HK-2 (cell line): Measurements from ENCODE around the gene RAET1L.
"Not testable (repeated sequence)": the region's sequence is repeated elsewhere in the genome, so short reads cannot be mapped to it uniquely, and the experiment has no call there.

Experiments used
- DNase-seq: peaks from one replicate; pipeline ENCODE4 v3.0.0-alpha.2; 2018; ENCODE audit not compliant: unreplicated experiment

Gene RAET1L

DNA sequence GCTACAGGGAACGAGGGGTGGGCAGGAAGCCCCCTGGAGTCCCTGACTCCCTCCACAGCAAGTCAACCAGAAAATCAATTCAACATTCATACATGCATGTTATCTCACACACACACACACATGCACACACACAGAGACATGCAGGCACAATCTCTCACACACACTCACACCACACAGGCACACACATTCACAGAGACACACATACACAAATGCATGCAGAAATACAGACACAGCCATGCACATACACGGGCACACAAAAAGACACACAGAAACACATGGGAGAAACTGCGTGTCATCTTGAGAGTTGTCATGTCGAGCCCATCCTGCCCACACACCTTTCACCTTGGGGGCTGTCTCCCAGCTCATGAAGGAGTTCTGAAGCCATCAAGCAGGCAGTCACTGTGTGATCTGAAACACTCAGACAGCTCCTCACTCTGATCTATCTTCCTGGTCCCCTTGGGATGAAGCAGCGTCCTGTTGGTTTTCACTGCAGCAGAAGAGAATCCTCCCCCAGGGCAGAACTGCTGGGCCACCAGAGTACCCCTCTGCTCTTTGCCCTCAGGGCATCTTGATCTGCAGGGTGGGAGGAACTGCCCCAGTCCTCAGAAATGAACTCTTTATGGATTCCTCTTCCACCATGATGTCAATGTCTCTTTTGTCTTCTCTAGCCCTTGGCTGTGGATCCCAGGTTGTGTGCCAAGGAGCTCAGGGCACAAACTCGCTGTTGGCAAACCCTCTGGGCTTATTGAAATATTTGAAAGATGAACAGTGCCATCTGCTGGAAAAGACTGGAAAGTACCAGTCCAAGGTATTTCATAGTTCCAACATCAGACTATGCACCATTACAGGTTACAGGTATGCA lies 8.8 kb downstream of the RAET1L start:
- DNase-seq: no peak

DNA sequence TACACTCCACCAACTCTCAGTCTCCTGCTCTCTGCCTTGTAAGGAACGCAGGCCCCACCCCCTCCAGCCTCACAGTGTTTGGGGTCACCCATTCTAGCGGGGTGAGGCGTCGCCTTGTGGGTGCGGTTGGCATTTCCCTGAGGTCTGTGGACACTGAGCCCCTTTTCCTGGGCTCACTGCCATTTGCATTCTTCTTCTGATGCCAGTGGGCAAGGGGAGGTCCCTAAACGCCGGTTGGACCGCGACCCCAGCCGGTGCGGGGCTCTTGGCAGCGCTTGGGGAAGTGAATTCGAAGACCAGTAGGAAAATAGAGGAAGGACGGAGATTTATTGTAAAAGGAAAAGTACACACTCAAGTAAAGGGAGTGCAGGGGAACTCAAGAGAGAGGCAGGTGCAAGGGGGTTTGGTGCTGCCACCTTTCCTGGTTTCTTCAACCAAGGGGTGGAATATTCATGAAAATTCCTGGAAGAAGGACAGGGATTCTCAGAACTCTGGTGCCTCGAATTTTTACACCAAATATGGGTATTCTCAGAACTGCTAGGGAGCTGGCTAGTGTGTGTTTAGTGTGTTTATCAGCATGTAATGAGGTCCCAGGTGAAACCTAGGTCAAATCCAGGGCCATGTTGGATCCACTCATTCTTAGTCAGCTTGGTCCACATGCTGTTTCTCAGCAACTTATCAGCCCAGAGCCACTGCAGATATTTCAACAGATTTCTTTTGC lies 9.9 kb downstream of the RAET1L start:
- not testable (repeated sequence) for DNase-seq

DNA sequence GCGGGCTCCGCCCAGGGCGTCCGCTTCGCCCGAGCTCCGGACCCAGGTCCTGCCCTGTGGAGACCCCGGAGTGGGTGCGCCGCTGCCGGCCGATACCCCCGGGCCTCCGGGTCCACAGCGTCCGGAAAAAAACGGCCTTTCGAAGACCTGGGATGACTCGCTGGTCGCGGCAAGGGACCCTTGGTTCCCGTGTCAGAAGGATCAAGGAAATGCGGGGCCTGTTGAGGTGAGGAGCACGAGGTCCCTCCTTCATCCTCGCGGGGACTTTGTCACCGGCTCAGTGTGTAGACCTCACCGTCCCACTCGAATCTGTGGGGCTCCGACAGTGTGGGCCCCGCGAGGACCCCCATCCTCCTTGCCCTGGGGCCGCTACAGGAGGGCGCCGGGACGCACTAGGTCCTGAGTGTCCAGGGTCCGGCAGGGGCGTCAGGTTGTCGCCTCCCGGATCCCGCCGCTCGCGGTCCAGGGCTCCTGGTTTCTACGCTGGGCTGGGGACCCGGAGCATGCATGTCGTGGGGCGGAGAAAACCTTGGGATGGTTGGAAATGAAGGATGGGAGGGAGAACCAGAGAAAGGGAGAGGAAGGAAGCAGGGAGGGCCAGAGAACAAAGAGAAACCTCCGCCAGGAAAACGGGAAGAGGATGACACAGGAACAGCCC lies 10.6 kb downstream of the RAET1L start:
- DNase-seq: not testable (repeated sequence)

DNA sequence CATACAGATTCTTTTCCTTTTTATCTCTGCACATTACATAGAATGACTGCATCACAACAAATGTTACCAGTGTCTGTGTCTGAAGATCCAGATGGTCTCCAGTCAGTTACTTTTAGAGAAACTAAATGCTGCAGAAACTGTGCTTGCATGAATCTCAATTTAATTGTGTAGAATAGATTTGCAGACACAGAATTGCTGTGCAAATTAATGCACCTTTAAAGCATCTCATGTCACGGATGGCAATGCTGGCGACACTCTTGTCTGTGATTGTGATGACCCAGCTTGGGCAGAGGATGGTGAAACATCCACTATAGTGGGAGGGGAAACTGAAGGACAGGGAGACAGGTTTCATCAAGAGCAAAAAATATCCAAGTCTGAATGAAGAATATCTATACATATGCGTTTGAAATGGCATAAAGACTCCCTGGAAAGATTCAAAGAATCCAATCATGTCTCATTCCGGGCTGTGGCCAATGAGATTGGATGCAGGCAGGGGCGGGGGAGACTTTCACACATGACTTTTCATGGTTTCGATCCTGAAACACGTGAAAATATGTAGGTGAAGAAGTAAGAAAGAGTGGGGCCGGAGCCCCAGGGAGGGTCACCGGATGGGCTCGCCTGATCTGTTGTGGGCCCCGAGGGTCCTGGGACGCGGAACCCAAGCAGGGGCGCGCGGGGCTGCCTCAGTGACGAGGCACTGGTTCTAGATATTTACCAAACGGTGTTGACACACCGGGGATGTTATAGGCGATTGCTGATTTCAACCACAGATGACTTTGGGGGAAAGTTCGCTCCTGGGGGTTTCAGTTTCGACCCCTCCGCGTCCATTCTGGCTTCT lies 11.3 kb downstream of the RAET1L start:
- DNase-seq: not testable (repeated sequence)

DNA sequence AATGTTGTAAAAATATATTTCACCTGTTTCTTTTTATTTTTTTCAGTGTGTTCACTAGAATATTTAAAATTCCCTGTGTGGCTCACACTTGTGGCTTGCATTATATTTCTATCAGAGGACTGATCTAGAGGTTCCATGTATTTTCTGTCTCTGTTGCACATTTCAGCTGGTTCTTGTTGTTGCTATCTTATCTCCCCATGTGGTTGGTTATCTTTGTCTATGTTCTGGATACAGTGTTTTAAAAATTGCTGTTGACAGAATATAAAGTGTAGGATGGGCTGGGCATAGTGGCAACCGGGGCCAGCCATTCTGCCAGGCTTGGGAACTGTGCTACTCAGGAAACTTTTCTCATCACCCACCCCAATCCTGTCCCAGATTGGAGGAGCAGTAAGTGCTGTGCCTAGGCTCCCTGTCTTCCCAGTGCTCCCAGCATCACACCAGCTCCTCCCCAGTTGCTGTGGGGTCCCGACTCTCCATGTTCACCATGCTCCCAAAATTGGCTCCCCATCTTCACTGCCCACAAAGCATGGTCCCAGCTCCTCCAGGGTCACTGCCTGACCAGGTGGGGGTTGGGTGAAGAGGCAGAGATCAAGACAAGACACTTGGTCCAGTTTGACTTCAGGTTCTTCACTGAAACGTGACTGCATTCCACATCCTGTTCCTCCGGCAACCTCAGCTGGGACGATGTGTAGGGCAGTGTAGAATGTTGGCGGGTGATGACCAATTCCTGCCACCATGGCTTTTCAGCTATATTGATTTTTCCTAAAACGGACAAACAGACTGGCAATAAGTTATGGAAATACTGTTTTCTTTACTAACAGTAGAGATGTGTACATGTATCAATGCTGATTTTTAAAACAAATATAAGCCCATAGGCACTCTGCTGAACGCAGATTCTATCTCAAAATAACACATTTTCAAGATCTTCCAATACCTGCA lies 12.2 kb downstream of the RAET1L start:
- not testable (repeated sequence) for DNase-seq

DNA sequence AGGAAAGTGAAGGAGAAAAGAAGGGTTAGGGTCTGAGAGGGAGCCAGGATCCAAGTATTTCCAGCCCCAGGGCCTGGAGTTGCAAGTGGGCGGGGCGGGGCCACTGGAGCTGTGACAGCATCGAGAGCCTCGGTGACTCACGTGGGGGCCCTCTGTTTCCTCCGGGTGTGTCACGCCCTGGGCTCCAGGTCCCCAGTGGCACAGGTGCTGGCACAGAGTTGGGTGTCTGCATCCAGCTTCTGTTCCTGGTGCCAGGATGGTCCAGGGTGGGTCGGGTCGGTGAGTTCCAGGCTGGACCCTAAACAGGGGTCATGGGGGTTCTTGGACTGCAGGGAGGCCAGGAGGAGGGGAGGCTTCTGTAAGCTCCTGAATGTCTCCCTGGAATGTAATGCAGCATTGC lies 16.7 kb downstream of the RAET1L start:
- DNase-seq: no peak

DNA sequence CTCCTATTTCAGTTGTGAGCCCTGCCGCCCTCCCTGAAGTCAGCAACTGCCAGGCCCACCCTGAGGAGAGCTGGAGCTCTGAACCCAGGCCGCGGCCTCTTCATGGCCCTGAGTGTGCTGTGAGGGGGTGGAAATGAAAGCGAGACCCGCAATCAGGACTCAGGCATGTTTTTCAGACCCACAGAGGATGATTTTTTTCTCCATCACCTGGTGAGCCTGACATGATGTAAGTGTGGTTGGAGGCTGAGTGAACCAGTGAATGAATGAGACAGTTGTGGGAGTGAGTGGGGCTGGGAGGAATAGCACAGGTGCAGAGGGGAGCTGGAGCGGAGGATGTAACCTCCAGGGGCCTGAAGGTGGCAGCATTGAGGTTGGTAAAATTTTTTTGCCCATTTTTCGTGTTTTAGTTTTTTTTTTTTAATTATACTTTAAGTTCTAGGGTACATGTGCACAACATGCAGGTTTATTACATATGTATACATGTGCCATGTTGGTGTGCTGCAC lies 18.3 kb downstream of the RAET1L start:
- no peak for DNase-seq

DNA sequence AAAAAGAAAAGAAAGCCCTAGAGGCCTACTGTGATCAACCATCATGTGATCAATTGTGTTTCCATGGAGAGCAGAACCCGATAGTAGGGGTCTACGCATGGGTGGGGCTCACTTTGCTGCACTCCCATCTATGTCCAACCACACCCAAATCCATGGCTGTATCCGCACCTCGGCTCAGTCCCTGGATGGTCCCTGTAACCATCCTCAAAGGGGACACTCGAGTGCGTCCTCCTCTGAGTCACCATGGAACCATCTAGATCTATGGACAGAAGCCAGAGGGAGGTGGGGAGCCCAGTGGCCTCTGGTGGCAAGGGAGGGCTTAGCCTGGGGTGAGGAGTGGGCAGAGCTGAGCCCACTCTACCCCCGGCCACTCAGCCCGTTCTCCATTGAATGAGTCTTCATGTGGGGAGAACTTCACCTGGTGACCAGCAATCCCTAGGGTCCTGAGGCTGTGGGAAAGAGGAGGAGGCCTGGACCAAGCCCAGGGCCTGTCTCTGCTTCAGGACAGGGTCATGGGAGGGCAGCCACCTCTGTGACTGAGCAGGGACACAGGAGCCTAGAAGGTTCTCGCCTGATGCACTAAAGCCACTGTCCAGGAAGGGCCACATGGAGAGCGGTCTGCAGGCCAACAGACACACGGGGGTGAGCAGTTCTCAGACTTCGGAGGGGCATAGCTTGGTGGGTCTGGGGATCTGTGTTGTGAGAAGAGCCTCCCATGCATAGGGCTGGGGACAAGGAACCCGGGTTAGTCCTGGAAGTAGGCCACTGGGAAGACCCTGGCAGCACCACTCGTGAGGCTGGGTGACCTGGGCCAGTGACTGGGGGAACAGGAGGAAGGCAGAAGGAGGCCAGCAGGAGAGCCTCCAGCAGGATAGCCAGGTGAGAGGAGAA lies 19.3 kb downstream of the RAET1L start:
- DNase-seq: no peak

DNA sequence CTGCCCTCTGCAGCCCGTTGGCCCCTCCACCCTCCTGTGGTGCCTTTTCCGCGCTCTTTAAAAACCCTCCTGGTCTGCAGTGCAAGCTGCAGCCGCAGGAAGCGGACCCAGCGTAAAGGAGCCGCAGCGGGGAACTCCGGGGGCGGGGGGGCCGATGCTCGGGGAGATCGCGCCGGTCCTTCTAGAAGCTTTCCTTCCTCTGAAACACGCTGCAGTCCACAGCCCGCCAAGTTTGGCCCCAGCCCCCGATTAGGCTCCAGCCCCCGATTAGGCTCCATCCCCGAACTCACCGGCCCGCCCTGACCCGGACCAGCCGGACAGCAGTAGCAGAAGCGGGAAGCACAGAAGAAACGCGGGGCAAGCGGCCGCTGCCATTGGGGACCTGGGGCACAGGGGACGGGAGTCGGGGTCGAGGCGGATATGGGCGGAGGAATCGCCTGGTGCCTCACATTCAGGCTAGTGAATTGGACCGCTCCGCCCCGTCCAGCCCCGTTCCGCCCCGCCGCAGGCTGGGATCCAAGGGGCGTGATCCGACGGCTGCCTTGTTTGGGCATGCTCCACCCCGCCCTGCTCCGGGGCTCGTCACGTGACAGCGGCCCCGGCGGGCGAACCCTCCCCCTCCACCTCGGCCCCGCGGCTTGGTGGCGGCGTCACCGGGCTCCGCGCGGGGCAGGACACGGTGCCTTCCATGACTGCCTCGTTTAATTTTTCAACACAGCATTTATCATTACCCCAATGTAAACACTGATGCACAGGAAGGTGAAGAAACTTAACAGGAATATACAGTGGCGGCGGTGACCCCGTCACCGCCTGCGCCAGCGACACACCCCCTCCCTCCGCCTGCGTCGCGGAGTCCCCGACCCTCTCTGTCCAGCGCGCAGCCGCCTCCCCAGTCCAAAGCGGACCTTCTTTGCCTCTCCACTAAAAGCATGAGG lies 20.3 kb downstream of the RAET1L start:
- DNase-seq: peak; percentile 96

DNA sequence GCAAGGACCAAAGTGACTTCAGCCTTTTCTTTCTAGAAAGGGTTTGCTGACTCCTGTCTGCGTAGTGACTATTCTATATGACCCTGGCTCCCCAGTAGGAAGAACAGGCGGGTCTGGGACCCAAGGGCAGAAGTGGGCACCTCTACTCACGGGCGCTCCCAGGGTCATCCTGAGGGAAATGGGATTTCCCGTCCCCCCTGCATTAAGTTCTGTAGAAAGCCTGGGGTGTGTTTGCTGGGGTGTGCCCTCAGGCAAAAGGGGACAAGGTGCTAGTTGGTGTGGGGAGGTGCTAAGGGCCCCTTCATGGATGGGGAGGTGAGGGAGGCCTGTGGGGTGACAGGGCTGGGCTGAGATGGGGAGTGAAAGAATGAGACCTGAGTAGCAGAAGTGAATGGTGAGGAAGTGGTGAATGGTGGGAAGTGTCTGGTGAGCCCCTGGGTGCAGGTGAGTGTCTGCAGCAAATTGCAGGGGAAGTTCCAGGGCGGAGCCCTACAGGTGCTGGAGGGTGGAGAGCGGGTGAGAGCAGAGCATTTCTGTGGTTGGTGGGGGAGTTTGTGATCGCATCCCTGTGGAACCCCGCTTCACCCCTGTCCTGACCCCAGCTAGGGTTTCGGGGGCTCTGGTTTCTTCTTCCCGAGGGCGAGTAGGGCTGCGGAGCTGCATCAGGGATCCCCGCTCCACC lies 21.1 kb downstream of the RAET1L start:
- DNase-seq: no peak

DNA sequence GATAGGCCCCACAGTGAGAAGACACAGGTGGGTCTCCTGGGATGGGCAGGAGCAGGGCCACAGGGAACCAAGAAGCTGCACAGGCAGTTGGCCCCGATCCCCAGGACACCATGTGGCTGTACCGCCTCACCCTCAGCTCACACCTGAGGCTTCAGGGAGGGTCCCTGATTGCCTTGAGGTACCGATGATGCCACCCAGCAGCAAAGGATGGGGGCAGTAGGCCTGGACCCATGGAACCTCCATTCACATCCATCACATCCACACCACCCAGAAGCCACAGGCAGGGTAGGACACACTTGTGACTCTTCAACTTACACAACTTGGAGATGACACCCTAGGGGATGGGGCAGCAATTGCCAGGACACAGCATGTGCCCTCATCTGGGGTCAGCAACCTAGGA lies 21.7 kb downstream of the RAET1L start:
- DNase-seq: not testable (repeated sequence)

DNA sequence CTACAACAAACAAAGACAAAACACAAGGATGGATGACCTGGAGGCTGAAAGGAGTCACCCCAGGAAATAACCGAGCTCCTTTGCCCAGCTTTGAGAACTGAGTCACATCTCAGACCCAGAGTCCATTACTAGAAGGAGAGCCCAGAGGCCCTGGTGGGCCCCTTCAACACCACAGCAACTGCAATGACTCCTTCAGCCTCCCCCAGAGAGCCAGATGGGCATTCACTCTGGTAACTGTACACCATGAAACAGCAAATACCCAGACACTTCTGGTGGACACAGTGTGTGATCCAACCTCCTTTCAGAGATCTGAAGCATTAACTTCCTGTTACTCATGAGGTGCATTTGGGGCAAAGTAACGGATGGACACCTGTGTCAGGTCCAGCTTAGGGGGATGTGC lies 22.6 kb downstream of the RAET1L start:
- DNase-seq: no peak

DNA sequence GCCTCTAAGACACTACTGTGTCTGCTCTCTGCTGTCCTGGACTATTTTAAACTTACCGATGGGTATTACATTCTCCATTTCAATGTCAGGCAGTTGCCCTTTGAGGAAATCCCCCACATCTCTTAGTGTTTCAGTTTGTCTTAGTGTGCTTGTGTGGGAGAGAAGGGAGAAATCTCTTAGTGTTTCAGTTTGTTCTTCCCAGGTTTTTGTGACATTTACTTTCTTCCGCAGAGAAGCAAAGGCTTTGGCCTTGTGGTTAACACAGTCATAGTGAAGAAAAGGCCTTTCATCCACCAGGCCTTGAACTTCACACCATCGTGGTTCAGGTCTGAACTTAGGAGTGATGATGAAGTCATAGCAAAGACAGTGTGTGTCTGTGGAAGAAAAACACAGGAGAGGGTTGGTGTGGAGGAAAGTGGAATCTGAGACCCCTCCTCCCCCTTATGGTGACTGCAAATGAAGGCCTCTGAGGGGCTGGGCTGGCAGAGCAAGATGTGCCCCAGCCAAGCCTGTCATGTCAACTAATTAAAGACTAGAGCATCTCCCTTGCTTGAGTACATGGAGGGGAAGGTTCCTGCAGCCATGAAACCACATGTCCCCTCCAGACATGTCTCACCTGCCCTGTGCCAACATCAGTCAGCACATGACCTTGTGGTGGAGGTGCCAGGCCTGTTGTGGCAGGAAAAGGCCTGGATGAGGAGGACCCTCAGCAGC lies 23.9 kb downstream of the RAET1L start:
- DNase-seq: no peak

DNA sequence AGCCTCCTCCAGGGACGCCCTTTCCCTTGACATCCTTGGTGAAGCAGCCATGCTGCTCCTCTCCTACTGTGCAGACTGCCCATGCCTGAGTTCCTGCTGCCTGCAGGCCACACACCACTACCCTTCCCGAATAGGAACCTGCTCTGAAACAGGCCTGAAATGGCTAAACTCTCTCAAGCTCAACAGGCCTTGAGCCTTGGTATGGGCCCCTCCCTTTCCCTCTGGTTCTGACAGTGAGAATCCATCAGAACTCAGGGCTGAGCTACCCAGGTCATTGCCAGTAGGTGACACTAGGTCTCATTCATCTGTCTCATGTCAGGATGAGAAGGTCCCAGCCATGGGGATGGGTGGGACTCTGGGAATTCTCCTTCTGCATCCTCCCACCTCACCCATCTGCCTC lies 25.7 kb downstream of the RAET1L start:
- DNase-seq: no peak

DNA sequence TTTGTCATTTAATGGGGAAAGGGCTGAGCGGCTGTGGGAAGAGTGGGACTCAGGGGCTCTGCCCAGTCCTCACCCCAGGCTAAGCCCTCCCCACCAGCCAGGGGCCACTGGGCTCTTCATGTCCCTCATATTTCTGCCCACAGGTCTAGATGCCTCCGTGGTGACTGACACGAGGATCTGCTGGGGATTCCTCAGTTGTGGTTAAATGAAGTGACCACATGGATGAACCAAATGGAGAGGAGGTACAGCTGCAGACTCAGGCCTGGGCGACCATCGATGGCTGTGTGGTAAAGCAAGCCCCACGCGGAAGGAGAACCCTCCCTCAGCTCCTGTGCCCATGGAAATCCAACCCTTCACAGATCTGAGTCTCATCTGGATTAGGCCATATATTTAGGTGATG lies 29.4 kb downstream of the RAET1L start:
- DNase-seq: no peak

DNA sequence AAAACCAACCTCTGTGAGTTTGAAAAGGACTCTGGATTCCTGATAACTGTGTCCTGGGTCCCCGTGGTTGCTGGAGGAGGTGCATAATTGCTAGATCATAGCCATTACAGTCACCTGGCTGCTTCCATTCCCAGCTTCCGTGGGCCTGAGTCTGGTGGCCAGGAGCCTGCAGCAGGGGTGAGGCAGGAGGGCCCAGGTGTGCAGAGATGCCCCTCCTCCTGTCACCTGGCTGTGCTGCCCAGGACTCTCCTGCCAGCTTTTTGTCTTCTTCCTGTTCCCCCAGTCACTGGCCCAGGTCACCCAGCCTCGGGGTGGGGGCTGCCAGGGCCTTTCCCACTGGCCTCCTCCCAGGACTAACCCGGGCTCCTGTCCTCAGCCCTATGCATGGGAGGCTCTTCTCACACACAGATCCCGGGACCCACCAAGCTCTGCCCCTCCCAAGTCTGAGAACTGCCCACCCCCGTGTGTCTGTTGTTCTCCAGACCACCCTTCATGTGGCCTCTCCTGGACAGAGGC lies 30.0 kb downstream of the RAET1L start:
- DNase-seq: no peak

DNA sequence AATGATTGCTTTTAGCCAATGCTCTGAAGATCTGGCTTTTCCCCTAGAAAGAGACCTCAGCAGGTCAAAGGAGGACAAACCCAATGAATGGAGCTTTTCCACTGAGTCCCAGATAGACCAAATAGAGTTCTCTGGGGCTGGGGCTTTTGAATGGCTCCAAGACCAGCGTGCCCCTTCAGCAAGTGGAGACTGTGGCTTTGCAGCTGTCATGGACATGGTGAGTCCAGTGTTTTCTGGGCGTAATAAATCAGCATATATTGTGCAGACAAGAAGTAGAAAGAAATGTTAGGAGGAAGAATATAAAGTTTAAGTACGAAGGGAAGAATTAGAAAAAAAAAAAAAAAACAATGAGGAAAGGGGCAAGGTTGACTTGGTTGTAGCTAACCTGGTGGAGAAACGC lies 33.5 kb downstream of the RAET1L start:
- DNase-seq: no peak
